HEK293 (cell line): ENCODE results near the gene UBE2D2.
A peak's percentile ranks its signal among the peaks of the same experiment; 100 is the strongest.

Experiments used
- CTCF ChIA-PET: fragments of 350-600 bp; formaldehyde crosslinking; extraction: SDS; loops from one replicate; lab custom pipeline; 2021; ENCODE audit warnings: antibody characterized with exemption; lab: Yijun Ruan, JAX
- POLR2A ChIA-PET: fragments of 300-600 bp; formaldehyde crosslinking; extraction: SDS; loops from one replicate; lab custom pipeline; 2020; ENCODE audit warnings: antibody characterized with exemption, inconsistent platforms; lab: Yijun Ruan, JAX
- H3K27ac ChIP-seq: fragments of 200-500 bp; sonication (Bioruptor generic); 2 replicates; pipeline ENCODE4 v1.5.1; 2014; ENCODE audit warnings: low read depth, low read length, control low read depth, inconsistent platforms; ENCODE audit errors: extremely low read depth
- H3K36me3 ChIP-seq, 2 experiments: fragments of 200-500 bp in 1 of 2; sonication (Bioruptor generic) in 1 of 2; 1 replicate in 1 of 2; 2 replicates in 1 of 2; pipeline ENCODE4 v1.5.1; 2014 to 2017; ENCODE audit warnings: inconsistent platforms in 2 of 2, low read length in 2 of 2; ENCODE audit not compliant: control insufficient read depth in 2 of 2, insufficient read depth in 1 of 2
- H3K4me1 ChIP-seq: fragments of 200-500 bp; sonication (Bioruptor generic); 2 replicates; pipeline ENCODE4 v1.5.1; 2014; ENCODE audit warnings: mild to moderate bottlenecking, low read length, inconsistent platforms; ENCODE audit not compliant: control insufficient read depth, insufficient read depth
- H3K4me3 ChIP-seq: 2 replicates; pipeline ENCODE4 v1.5.1; 2011; ENCODE audit warnings: low read depth, mild to moderate bottlenecking, control low read depth, low read length, moderate library complexity
- H3K9me3 ChIP-seq: fragments of 200-500 bp; sonication (Bioruptor generic); 2 replicates; pipeline ENCODE4 v1.5.1; 2014; ENCODE audit warnings: low read depth, low read length, inconsistent platforms; ENCODE audit not compliant: control insufficient read depth, insufficient read depth
- FEZF1 ChIP-seq: fragments of 450-650 bp; formaldehyde crosslinking; IDR thresholded peaks from 2 replicates; pipeline ENCODE4 v1.5.1; 2016; ENCODE audit warnings: missing biosample characterization, missing genetic modification characterization
- GLI2 ChIP-seq: fragments of 450-650 bp; formaldehyde crosslinking; IDR thresholded peaks from 2 replicates; pipeline ENCODE4; 2017; ENCODE audit warnings: missing biosample characterization, missing genetic modification characterization, low read depth, borderline replicate concordance
- KLF10 ChIP-seq: fragments of 450-650 bp; IDR thresholded peaks from 2 replicates; pipeline ENCODE4 v1.5.1; 2018; ENCODE audit warnings: missing biosample characterization, mild to moderate bottlenecking, missing genetic modification characterization
- MEIS1 ChIP-seq: sonication (generic); formaldehyde crosslinking; IDR thresholded peaks from 2 replicates; pipeline ENCODE4 v1.8.1; 2022; ENCODE audit warnings: missing genetic modification reagents, mild to moderate bottlenecking, borderline replicate concordance
- OVOL3 ChIP-seq: fragments of 450-650 bp; formaldehyde crosslinking; IDR thresholded peaks from 2 replicates; pipeline ENCODE4 v1.5.1; 2016; ENCODE audit warnings: missing biosample characterization, missing genetic modification characterization
- SALL2 ChIP-seq: fragments of 450-650 bp; formaldehyde crosslinking; IDR thresholded peaks from 2 replicates; pipeline ENCODE4 v1.5.0; 2017; ENCODE audit warnings: missing biosample characterization, mild to moderate bottlenecking, missing genetic modification characterization, borderline replicate concordance
- SP2 ChIP-seq: fragments of 450-650 bp; formaldehyde crosslinking; IDR thresholded peaks from 2 replicates; pipeline ENCODE4 v1.5.1; 2016; ENCODE audit warnings: missing biosample characterization, missing genetic modification characterization
- ZBTB26 ChIP-seq: fragments of 450-650 bp; formaldehyde crosslinking; optimal IDR thresholded peaks from 2 replicates; pipeline ENCODE3; 2016; ENCODE audit warnings: missing biosample characterization, mild to moderate bottlenecking, missing genetic modification characterization
- ZFP3 ChIP-seq: fragments of 450-650 bp; formaldehyde crosslinking; IDR thresholded peaks from 2 replicates; pipeline ENCODE4 v1.5.1; 2016; ENCODE audit warnings: low read depth, missing biosample characterization, missing genetic modification characterization
- ZIC2 ChIP-seq: fragments of 450-650 bp; formaldehyde crosslinking; IDR thresholded peaks from 2 replicates; pipeline ENCODE4 v1.5.1; 2016; ENCODE audit warnings: missing biosample characterization, missing genetic modification characterization
- ZNF146 ChIP-seq: fragments of 450-650 bp; formaldehyde crosslinking; IDR thresholded peaks from 2 replicates; pipeline ENCODE4 v1.5.1; 2016; ENCODE audit warnings: missing biosample characterization, missing genetic modification characterization
- ZNF155 ChIP-seq: fragments of 450-650 bp; formaldehyde crosslinking; IDR thresholded peaks from 2 replicates; pipeline ENCODE4 v1.5.1; 2016; ENCODE audit warnings: missing biosample characterization, missing genetic modification characterization
- ZNF157 ChIP-seq: fragments of 450-650 bp; formaldehyde crosslinking; IDR thresholded peaks from 2 replicates; pipeline ENCODE4 v1.5.1; 2016; ENCODE audit warnings: missing biosample characterization, missing genetic modification characterization
- ZNF16 ChIP-seq: fragments of 450-650 bp; formaldehyde crosslinking; IDR thresholded peaks from 2 replicates; pipeline ENCODE4 v1.5.1; 2016; ENCODE audit warnings: low read depth, missing biosample characterization, missing genetic modification characterization
- ZNF23 ChIP-seq: fragments of 450-650 bp; formaldehyde crosslinking; IDR thresholded peaks from 2 replicates; pipeline ENCODE4 v1.5.1; 2016; ENCODE audit warnings: missing biosample characterization, missing genetic modification characterization, borderline replicate concordance
- ZNF274 ChIP-seq, 2 experiments: fragments of 200-500 bp in 1 of 2; fragments of 450-650 bp in 1 of 2; sonication (Bioruptor generic) in 1 of 2; formaldehyde crosslinking in 1 of 2; IDR thresholded peaks; 2 replicates each; pipeline versions ENCODE4 v1.5.1 to v1.6.1; 2014 to 2016; ENCODE audit warnings: borderline replicate concordance in 1 of 2, inconsistent platforms in 1 of 2, low read length in 1 of 2, missing biosample characterization in 1 of 2, missing genetic modification characterization in 1 of 2
- ZNF354C ChIP-seq: fragments of 450-650 bp; formaldehyde crosslinking; IDR thresholded peaks from 2 replicates; pipeline ENCODE4 v1.5.1; 2016; ENCODE audit warnings: missing biosample characterization, missing genetic modification characterization, low read depth, borderline replicate concordance
- ZNF404 ChIP-seq: fragments of 450-650 bp; formaldehyde crosslinking; IDR thresholded peaks from 2 replicates; pipeline ENCODE4 v1.5.1; 2017; ENCODE audit warnings: missing biosample characterization, missing genetic modification characterization
- ZNF433 ChIP-seq: fragments of 450-650 bp; formaldehyde crosslinking; IDR thresholded peaks from 2 replicates; pipeline ENCODE4 v1.5.1; 2016; ENCODE audit warnings: missing biosample characterization, missing genetic modification characterization, low read depth
- ZNF501 ChIP-seq: fragments of 450-650 bp; formaldehyde crosslinking; IDR thresholded peaks from 2 replicates; pipeline ENCODE4 v1.5.1; 2016; ENCODE audit warnings: missing biosample characterization, missing genetic modification characterization
- ZNF571 ChIP-seq: fragments of 450-650 bp; formaldehyde crosslinking; IDR thresholded peaks from 2 replicates; pipeline ENCODE4 v1.5.0; 2017; ENCODE audit warnings: missing biosample characterization, missing genetic modification characterization
- ZNF621 ChIP-seq: fragments of 450-650 bp; formaldehyde crosslinking; IDR thresholded peaks from 2 replicates; pipeline ENCODE4 v1.5.1; 2017; ENCODE audit warnings: missing biosample characterization, missing genetic modification characterization
- ZNF624 ChIP-seq: fragments of 450-650 bp; formaldehyde crosslinking; IDR thresholded peaks from 2 replicates; pipeline ENCODE4 v1.5.1; 2017; ENCODE audit warnings: missing biosample characterization, missing genetic modification characterization
- ZNF629 ChIP-seq: fragments of 450-650 bp; formaldehyde crosslinking; IDR thresholded peaks from 2 replicates; pipeline ENCODE4 v1.5.1; 2017; ENCODE audit warnings: missing biosample characterization, missing genetic modification characterization
- ZNF639 ChIP-seq: fragments of 450-650 bp; formaldehyde crosslinking; IDR thresholded peaks from 2 replicates; pipeline ENCODE4 v1.5.1; 2016; ENCODE audit warnings: missing biosample characterization, missing genetic modification characterization
- ZSCAN18 ChIP-seq: fragments of 450-650 bp; formaldehyde crosslinking; IDR thresholded peaks from 2 replicates; pipeline ENCODE4 v1.5.1; 2016; ENCODE audit warnings: missing biosample characterization, missing genetic modification characterization
- TF ChIP-seq, protein P1 (sequence below): fragments of 450-650 bp; formaldehyde crosslinking; IDR thresholded peaks from 2 replicates; pipeline ENCODE4 v1.5.1; 2016; ENCODE audit warnings: missing biosample characterization, missing genetic modification characterization, low read depth
- TF ChIP-seq, protein P2 (sequence below): fragments of 450-650 bp; formaldehyde crosslinking; IDR thresholded peaks from 2 replicates; pipeline ENCODE4 v1.5.1; 2016; ENCODE audit warnings: missing biosample characterization, missing genetic modification characterization

UBE2D2 gene

DNA sequence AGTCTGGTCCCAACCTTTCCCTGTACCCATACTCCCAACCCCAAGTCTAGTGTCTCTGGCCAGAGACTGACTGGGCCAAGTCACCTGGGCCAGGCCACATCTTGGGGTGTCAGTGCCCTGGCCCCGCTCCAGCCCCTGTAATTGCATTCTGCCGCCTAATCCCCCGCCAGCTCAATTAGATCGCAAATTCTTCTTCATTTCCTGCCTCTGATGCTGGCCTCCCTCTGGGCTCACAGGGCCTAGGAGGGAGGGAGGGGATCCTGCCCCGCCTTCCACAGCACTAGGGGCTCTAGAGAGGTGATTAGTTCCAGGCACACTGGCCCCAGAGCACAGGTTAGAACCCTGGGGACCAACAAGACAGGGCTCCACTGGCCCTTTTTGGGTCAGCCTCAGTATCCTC is 92.5 kb downstream of the UBE2D2 start:
- H3K4me3 ChIP-seq = no peak overlapping the region
- H3K4me1 ChIP-seq = peaks cover 24% of the 10 kb centered on the region; the same call in 1 of the 2 replicates

GRCh38 chr5:139654464-139654863 is 93.3 kb downstream of the UBE2D2 start:
- Histone ChIP-seq H3K9me3 (no peaks in the 10 kb centered on the region), H3K4me1 (peaks cover 24% of the 10 kb centered on the region; the same call in 1 of the 2 replicates), H3K27ac (no peak overlapping the region), H3K4me3 (no peak overlapping the region), H3K36me3 (no peaks in the 10 kb centered on the region)
- CTCF ChIA-PET = interaction anchor here (0.6 to 1.1 kb wide), 4 partner anchors 27 to 113 kb away, joined by 3 to 5 read pairs (median 4); no protein-coding TSS in a partner anchor
- POLR2A ChIA-PET = no interaction called here
- TF ChIP-seq SALL2 (tag by site-specific recombination) (no peak), KLF10 (tag by site-specific recombination) (no peak), ZNF629 (tag by site-specific recombination) (no peak), ZNF155 (tag by site-specific recombination) (no peak), ZBTB26 (tag by site-specific recombination) (no peak), ZSCAN18 (tag by site-specific recombination) (no peak), OVOL3 (tag by site-specific recombination) (no peak), ZNF146 (tag by site-specific recombination) (no peak), ZNF23 (no peak), MEIS1 (CRISPR knock-in tag) (no peak), ZNF624 (no peak), ZNF16 (no peak), FEZF1 (no peak)

More for the DNA sequence above, 92.5 kb downstream of the UBE2D2 start:
- POLR2A ChIA-PET = no interaction called here
- CTCF ChIA-PET = interaction anchor here (0.6 to 1.1 kb wide), 3 partner anchors 26 to 114 kb away, joined by 4 to 8 read pairs (median 4); no protein-coding TSS in a partner anchor
- TF ChIP-seq ZIC2 (peak; percentile 22; the same call in 1 of the 2 replicates), ZNF639 (tag by site-specific recombination) (no peak), GLI2 (tag by site-specific recombination) (no peak), ZSCAN18 (tag by site-specific recombination) (no peak), ZNF501 (no peak), ZNF433 (tag by site-specific recombination) (no peak), ZNF354C (tag by site-specific recombination) (no peak), ZNF274 (IDR thresholded peaks at IDR 0.05; ENCODE audit: low read length) (no peak), ZNF274 (tag by site-specific recombination; IDR thresholded peaks at IDR 0.05; ENCODE audit: borderline replicate concordance) (no peak), ZNF157 (tag by site-specific recombination) (no peak), ZFP3 (tag by site-specific recombination) (no peak), ZNF571 (no peak), ZNF404 (no peak), ZNF621 (tag by site-specific recombination) (no peak), SP2 (tag by site-specific recombination) (0 out of 2 replicates have a peak, but pooled peaks have one; percentile 16)
- TF ChIP-seq, protein P1, sequence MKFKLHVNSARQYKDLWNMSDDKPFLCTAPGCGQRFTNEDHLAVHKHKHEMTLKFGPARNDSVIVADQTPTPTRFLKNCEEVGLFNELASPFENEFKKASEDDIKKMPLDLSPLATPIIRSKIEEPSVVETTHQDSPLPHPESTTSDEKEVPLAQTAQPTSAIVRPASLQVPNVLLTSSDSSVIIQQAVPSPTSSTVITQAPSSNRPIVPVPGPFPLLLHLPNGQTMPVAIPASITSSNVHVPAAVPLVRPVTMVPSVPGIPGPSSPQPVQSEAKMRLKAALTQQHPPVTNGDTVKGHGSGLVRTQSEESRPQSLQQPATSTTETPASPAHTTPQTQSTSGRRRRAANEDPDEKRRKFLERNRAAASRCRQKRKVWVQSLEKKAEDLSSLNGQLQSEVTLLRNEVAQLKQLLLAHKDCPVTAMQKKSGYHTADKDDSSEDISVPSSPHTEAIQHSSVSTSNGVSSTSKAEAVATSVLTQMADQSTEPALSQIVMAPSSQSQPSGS = no peak
- TF ChIP-seq, protein P2, sequence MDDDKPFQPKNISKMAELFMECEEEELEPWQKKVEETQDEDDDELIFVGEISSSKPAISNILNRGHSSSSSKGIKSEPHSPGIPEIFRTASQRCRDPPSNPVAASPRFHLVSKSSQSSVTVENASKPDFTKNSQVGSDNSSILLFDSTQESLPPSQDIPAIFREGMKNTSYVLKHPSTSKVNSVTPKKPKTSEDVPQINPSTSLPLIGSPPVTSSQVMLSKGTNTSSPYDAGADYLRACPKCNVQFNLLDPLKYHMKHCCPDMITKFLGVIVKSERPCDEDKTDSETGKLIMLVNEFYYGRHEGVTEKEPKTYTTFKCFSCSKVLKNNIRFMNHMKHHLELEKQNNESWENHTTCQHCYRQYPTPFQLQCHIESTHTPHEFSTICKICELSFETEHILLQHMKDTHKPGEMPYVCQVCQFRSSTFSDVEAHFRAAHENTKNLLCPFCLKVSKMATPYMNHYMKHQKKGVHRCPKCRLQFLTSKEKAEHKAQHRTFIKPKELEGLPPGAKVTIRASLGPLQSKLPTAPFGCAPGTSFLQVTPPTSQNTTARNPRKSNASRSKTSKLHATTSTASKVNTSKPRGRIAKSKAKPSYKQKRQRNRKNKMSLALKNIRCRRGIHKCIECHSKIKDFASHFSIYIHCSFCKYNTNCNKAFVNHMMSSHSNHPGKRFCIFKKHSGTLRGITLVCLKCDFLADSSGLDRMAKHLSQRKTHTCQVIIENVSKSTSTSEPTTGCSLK = no peak
- Histone ChIP-seq H3K9me3 (no peaks in the 10 kb centered on the region), H3K27ac (no peak overlapping the region), H3K36me3 (no peaks in the 10 kb centered on the region)
